CD8-positive, alpha-beta memory T cell (primary cell): Measurements from ENCODE around the gene CFAP69. TPM values are rescaled to one million over a fixed set of nuclear protein-coding genes. Genes with fewer than 3 reads are reported as not detected.

Source experiments
- CTCF ChIA-PET: fragments of 350-600 bp; sonication (Branson Sonifier 250); formaldehyde crosslinking; loops from one replicate; lab custom pipeline; 2021; ENCODE audit warnings: antibody characterized with exemption; lab: Charles Lee
- POLR2A ChIA-PET: fragments of 350-600 bp; sonication (Branson Sonifier 250); formaldehyde crosslinking; loops from one replicate; lab custom pipeline; 2021; ENCODE audit warnings: antibody characterized with exemption; lab: Charles Lee
- DNase-seq, 5 donors: peaks; one replicate each; pipeline versions ENCODE4 v3.0.0 to v3.0.0-alpha.2; 2020 to 2022; ENCODE audit warnings: mixed read lengths in 1 of 5
- H3K27ac ChIP-seq: one replicate; pipeline ENCODE4 v1.7.0; 2013; ENCODE audit warnings: low read depth, mild to moderate bottlenecking, low read length, moderate library complexity
- H3K27me3 ChIP-seq: 2 replicates; pipeline ENCODE4 v1.7.0; 2013; ENCODE audit warnings: low read length, mild to moderate bottlenecking; ENCODE audit not compliant: insufficient read depth, poor library complexity, severe bottlenecking
- H3K36me3 ChIP-seq: 2 replicates; pipeline ENCODE4 v1.7.0; 2013; ENCODE audit warnings: mild to moderate bottlenecking, low read length, moderate library complexity; ENCODE audit not compliant: insufficient read depth
- H3K4me1 ChIP-seq: 2 replicates; pipeline ENCODE4 v1.7.0; 2013; ENCODE audit warnings: mild to moderate bottlenecking, low read length, moderate library complexity; ENCODE audit not compliant: insufficient read depth
- H3K4me3 ChIP-seq: 2 replicates; pipeline ENCODE4 v1.7.0; 2013; ENCODE audit warnings: mild to moderate bottlenecking, low read length
- H3K9me3 ChIP-seq: 2 replicates; pipeline ENCODE4 v1.7.0; 2013; ENCODE audit warnings: mild to moderate bottlenecking, low read length
- H3K27ac Mint-ChIP-seq, 8 donors: one replicate each; pipeline ENCODE4 v1.8.0; 2020 to 2021; ENCODE audit warnings: mixed read lengths in 8 of 8, mild to moderate bottlenecking in 6 of 8, inconsistent platforms in 3 of 8, moderate library complexity in 3 of 8
- H3K27me3 Mint-ChIP-seq, 2 donors: one replicate each; pipeline ENCODE4 v1.8.0; 2020 to 2021; ENCODE audit warnings: mixed read lengths in 2 of 2, mild to moderate bottlenecking in 1 of 2, moderate library complexity in 1 of 2
- H3K36me3 Mint-ChIP-seq, 3 donors: one replicate each; pipeline ENCODE4 v1.8.0; 2020 to 2021; ENCODE audit warnings: mixed read lengths in 3 of 3, inconsistent platforms in 1 of 3, mild to moderate bottlenecking in 1 of 3
- H3K4me1 Mint-ChIP-seq, 3 donors: one replicate each; pipeline ENCODE4 v1.8.0; 2020 to 2021; ENCODE audit warnings: mixed read lengths in 3 of 3, inconsistent platforms in 1 of 3, mild to moderate bottlenecking in 1 of 3
- H3K4me3 Mint-ChIP-seq, 7 donors: one replicate each; pipeline ENCODE4 v1.8.0; 2020 to 2021; ENCODE audit warnings: mixed read lengths in 7 of 7, mild to moderate bottlenecking in 6 of 7, moderate library complexity in 4 of 7, inconsistent platforms in 2 of 7
- H3K9me3 Mint-ChIP-seq, 5 donors: one replicate each; pipeline ENCODE4 v1.8.0; 2020 to 2022; ENCODE audit warnings: mixed read lengths in 5 of 5, mild to moderate bottlenecking in 3 of 5, moderate library complexity in 2 of 5, inconsistent platforms in 1 of 5
- polyA plus RNA-seq: library from polyadenylated mRNA; unstranded; fragments of 300-500 nt; fragmentation: Illumina TruSeq; gene quantifications from one replicate; pipeline ENCODE4 v1.2.3, GENCODE V29; 2021
- total RNA-seq, 2 experiments: library from RNA; stranded (reverse); gene quantifications; one replicate each; pipeline ENCODE4 v1.2.3, GENCODE V29; 2021

CFAP69 gene
- under 1 TPM; 0.53 to 0.81 TPM for total RNA-seq
- polyA plus RNA-seq, result not detected

- peaks cover 0 to 4% (median 0%) of the 10 kb centered on the region in 3 donors for H3K36me3 Mint-ChIP-seq
Measured at GRCh38 chr7:90244909-90245851, at the start of gene CFAP69. TSS of gene CFAP69 (plus strand) at chr7:90245174. CDS start at chr7:90245425, 251 bp downstream.

GRCh38 chr7:90201500-90202195 is 43.3 kb upstream of the CFAP69 start:
- Histone ChIP-seq H3K9me3 (no peaks in the 10 kb centered on the region), H3K27ac (no peak overlapping the region), H3K4me1 (no peaks in the 10 kb centered on the region), H3K4me3 (no peak overlapping the region), H3K36me3 (no peaks in the 10 kb centered on the region), H3K27me3 (no peaks in the 10 kb centered on the region)
- Mint-ChIP-seq H3K4me3 (no peak overlapping the region), H3K36me3 (no peaks in the 10 kb centered on the region), H3K27me3 (peaks cover 0 to 5% of the 10 kb centered on the region in 2 donors), H3K9me3 (peaks cover 0 to 2% (median 0%) of the 10 kb centered on the region in 5 donors), H3K27ac (no peak overlapping the region), H3K4me1 (no peaks in the 10 kb centered on the region)
- ChIA-PET CTCF (no interaction called here), POLR2A (no interaction called here)
- DNase-seq, result no peak

More at GRCh38 chr7:90244909-90245851, at the start of gene CFAP69:
- Mint-ChIP-seq H3K9me3 (no peaks in the 10 kb centered on the region), H3K27ac (peak within 1 kb of the TSS in 7 of 8 donors; percentile 72 to 86 (median 80)), H3K4me1 (peaks cover 20 to 24% (median 22%) of the 10 kb centered on the region in 3 donors), H3K27me3 (peaks cover 29 to 34% of the 10 kb centered on the region in 2 donors), H3K4me3 (peak within 1 kb of the TSS; percentile 86 to 96 (median 91))
- H3K27me3 ChIP-seq, result peaks cover 9% of the 10 kb centered on the region
- CTCF ChIA-PET, result interaction anchor here (1.2 kb wide), 1 partner anchor 183 kb away, joined by 3 read pairs; no protein-coding TSS in a partner anchor
- DNase-seq, result peak; percentile 70 to 89 (median 82)
- H3K27ac ChIP-seq, result peak within 1 kb of the TSS; percentile 62
- H3K9me3 ChIP-seq, result no peaks in the 10 kb centered on the region
- POLR2A ChIA-PET, result no interaction called here
- H3K4me3 ChIP-seq, result peak within 1 kb of the TSS; percentile 72
- peaks cover 4% of the 10 kb centered on the region for H3K4me1 ChIP-seq
- H3K36me3 ChIP-seq, result no peaks in the 10 kb centered on the region

DNA sequence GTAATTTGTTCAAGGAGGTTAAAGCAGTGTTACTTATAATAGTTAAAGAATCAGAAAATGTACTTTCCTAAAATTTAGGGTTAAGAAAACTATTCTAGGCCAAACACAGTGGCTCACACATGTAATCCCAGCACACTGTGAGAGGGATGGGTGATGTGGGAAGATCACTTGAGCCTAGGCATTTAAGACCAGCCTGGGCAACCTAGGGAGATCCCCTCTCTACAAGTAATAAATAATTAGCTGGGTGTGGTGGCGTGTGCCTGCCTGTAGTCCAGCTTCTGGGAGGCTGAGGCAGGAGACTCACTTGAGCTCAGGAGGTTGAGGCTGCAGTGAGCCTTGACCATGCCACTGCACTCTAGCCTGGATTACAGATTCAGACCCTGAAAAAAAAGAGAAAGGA is 37.0 kb upstream of the CFAP69 start:
- no peak overlapping the region for H3K4me3 Mint-ChIP-seq
- Histone ChIP-seq H3K36me3 (no peaks in the 10 kb centered on the region), H3K4me3 (no peak overlapping the region), H3K27me3 (peaks cover 14% of the 10 kb centered on the region), H3K9me3 (no peaks in the 10 kb centered on the region), H3K27ac (no peak overlapping the region), H3K4me1 (no peaks in the 10 kb centered on the region)
- H3K27me3 Mint-ChIP-seq, result peaks cover 8 to 15% of the 10 kb centered on the region in 2 donors
- CTCF ChIA-PET, result interaction anchor here (1.1 kb wide), 1 partner anchor 12 kb away, joined by 3 read pairs; no protein-coding TSS in a partner anchor
- peaks cover 0 to 3% (median 0%) of the 10 kb centered on the region in 5 donors for H3K9me3 Mint-ChIP-seq
- peaks cover 5 to 12% (median 7%) of the 10 kb centered on the region in 3 donors for H3K4me1 Mint-ChIP-seq
- POLR2A ChIA-PET, result no interaction called here
- H3K27ac Mint-ChIP-seq, result peak overlapping the region in 1 of 8 donors; percentile 29
- no peaks in the 10 kb centered on the region for H3K36me3 Mint-ChIP-seq
- no peak for DNase-seq

- Histone ChIP-seq H3K27ac (no peak overlapping the region), H3K9me3 (no peaks in the 10 kb centered on the region), H3K36me3 (no peaks in the 10 kb centered on the region), H3K4me1 (no peaks in the 10 kb centered on the region), H3K27me3 (peaks cover 14% of the 10 kb centered on the region), H3K4me3 (no peak overlapping the region)
- ChIA-PET CTCF (no interaction called here), POLR2A (no interaction called here)
- peaks cover 8 to 15% of the 10 kb centered on the region in 2 donors for H3K27me3 Mint-ChIP-seq
- no peak for DNase-seq
- H3K27ac Mint-ChIP-seq, result no peak overlapping the region
- peaks cover 5 to 12% (median 7%) of the 10 kb centered on the region in 3 donors for H3K4me1 Mint-ChIP-seq
- no peaks in the 10 kb centered on the region for H3K36me3 Mint-ChIP-seq
- H3K4me3 Mint-ChIP-seq, result no peak overlapping the region
- H3K9me3 Mint-ChIP-seq, result peaks cover 0 to 3% (median 0%) of the 10 kb centered on the region in 5 donors
Measured at GRCh38 chr7:90209776-90210175, 35.2 kb upstream of the CFAP69 start.

DNA sequence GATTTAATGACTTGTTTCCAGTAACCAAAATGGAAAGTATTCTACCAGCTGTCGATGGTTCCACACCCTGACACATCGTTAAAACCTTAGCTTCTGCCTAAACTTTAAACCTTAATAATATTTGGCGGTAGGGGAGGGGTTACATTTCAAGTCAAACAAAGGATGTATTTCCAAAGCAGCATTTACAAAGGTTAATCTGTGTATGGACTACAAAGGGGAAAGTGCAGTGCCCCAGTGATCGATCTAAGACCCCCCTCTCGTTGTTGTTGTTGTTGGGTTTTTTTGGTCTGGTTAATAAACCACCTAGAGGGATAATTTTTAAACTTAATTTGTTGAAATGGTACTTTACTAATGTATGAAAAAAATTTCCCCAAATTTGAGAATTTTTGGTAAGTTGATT is 34.5 kb upstream of the CFAP69 start:
- H3K4me1 ChIP-seq, result no peaks in the 10 kb centered on the region
- no peak overlapping the region for H3K4me3 ChIP-seq
- no peaks in the 10 kb centered on the region for H3K36me3 ChIP-seq
- Mint-ChIP-seq H3K36me3 (no peaks in the 10 kb centered on the region), H3K4me3 (no peak overlapping the region), H3K27me3 (peaks cover 8 to 15% of the 10 kb centered on the region in 2 donors), H3K27ac (no peak overlapping the region), H3K4me1 (peaks cover 5 to 12% (median 7%) of the 10 kb centered on the region in 3 donors), H3K9me3 (peaks cover 0 to 3% (median 0%) of the 10 kb centered on the region in 5 donors)
- DNase-seq, result no peak
- no peaks in the 10 kb centered on the region for H3K9me3 ChIP-seq
- ChIA-PET CTCF (no interaction called here), POLR2A (no interaction called here)
- H3K27me3 ChIP-seq, result peaks cover 14% of the 10 kb centered on the region
- no peak overlapping the region for H3K27ac ChIP-seq

DNA sequence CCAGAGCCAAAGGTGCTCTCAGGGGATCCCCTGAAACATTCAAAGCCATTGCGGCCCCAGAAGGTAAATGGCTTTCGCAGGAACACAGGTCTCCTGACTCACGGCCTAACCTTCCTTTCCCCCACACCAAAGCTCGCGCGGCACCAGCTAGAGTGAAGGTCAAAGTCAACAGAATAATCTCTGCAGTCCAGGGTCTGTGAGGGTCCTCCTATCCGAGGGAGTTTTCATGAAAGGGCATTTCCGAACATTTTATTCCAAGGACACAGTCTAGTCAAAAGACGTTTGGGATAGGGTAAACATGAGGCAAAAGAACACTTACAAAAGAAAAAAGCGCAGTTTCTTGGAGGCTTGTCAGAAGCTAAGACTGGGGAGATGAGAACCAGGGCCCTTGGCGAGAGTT is 34.0 kb upstream of the CFAP69 start:
- ChIA-PET POLR2A (no interaction called here), CTCF (no interaction called here)
- Histone ChIP-seq H3K36me3 (no peaks in the 10 kb centered on the region), H3K4me1 (no peaks in the 10 kb centered on the region), H3K27ac (no peak overlapping the region), H3K27me3 (peaks cover 14% of the 10 kb centered on the region), H3K9me3 (no peaks in the 10 kb centered on the region), H3K4me3 (no peak overlapping the region)
- no peak overlapping the region for H3K27ac Mint-ChIP-seq
- H3K4me1 Mint-ChIP-seq, result peaks cover 5 to 12% (median 7%) of the 10 kb centered on the region in 3 donors
- H3K4me3 Mint-ChIP-seq, result peak overlapping the region in 5 of 7 donors; percentile 2 to 36 (median 29)
- peaks cover 0 to 3% (median 0%) of the 10 kb centered on the region in 5 donors for H3K9me3 Mint-ChIP-seq
- H3K27me3 Mint-ChIP-seq, result peaks cover 8 to 16% of the 10 kb centered on the region in 2 donors
- no peak for DNase-seq
- no peaks in the 10 kb centered on the region for H3K36me3 Mint-ChIP-seq

- Mint-ChIP-seq H3K27me3 (peaks cover 8 to 20% of the 10 kb centered on the region in 2 donors), H3K4me3 (peak within 1 kb of the TSS in 6 of 7 donors; percentile 2 to 36 (median 31)), H3K9me3 (peaks cover 0 to 3% (median 0%) of the 10 kb centered on the region in 5 donors), H3K27ac (no peak within 1 kb of the TSS), H3K4me1 (peaks cover 5 to 12% (median 7%) of the 10 kb centered on the region in 3 donors), H3K36me3 (no peaks in the 10 kb centered on the region)
- Histone ChIP-seq H3K4me3 (no peak within 1 kb of the TSS), H3K36me3 (no peaks in the 10 kb centered on the region), H3K27me3 (peaks cover 14% of the 10 kb centered on the region), H3K4me1 (no peaks in the 10 kb centered on the region), H3K27ac (no peak within 1 kb of the TSS), H3K9me3 (no peaks in the 10 kb centered on the region)
- ChIA-PET CTCF (interaction anchor here (1.0 kb wide), 1 partner anchor 11 kb away, joined by 3 read pairs; no protein-coding TSS in a partner anchor), POLR2A (no interaction called here)
- no peak for DNase-seq
Measured at GRCh38 chr7:90211391-90212148, 33.4 kb upstream of the CFAP69 start, which contains the start of gene STEAP2. TSS of gene STEAP2 (plus strand) at chr7:90211740. CDS start at chr7:90225083, 13,343 bp downstream.
